ENCODE results near the gene PLEKHM1. TPM values are rescaled to one million over a fixed set of nuclear protein-coding genes. Genes with fewer than 3 reads are reported as not detected.
"Not testable (repeated sequence)": the region's sequence is repeated elsewhere in the genome, so short reads cannot be mapped to it uniquely, and the experiment has no call there.

PLEKHM1 gene
- total RNA-seq, 1 donor from 2014 or later: 41.9 TPM

- not testable (repeated sequence) for H3K27me3 ChIP-seq (ENCODE audit: insufficient read depth, low read length); H3K36me3 Mint-ChIP-seq (ENCODE audit: low read depth, unreplicated experiment); H3K9me3 Mint-ChIP-seq (ENCODE audit: unreplicated experiment); DNase-seq (ENCODE audit: low read depth); H3K27ac ChIP-seq (ENCODE audit: low read depth, low read length); H3K4me2 ChIP-seq (ENCODE audit: low read length); H3K9ac ChIP-seq (ENCODE audit: low read length); H3K79me2 ChIP-seq (ENCODE audit: insufficient read depth, low read length); H3K4me3 Mint-ChIP-seq (ENCODE audit: unreplicated experiment); H3K27me3 Mint-ChIP-seq (ENCODE audit: low read depth, unreplicated experiment); H4K20me1 ChIP-seq (ENCODE audit: insufficient read depth, low read length); H3K27ac Mint-ChIP-seq (ENCODE audit: unreplicated experiment); H3K9me3 ChIP-seq (ENCODE audit: insufficient read depth, low read depth, low read length); H2AFZ ChIP-seq (ENCODE audit: low read depth, low read length); H3K4me3 ChIP-seq (ENCODE audit: insufficient read depth, low read depth, low read length); H3K36me3 ChIP-seq (ENCODE audit: insufficient read depth, low read length); FAIRE-seq
- peaks cover 17% of the 10 kb centered on the region for H3K4me1 Mint-ChIP-seq (ENCODE audit: low read depth, unreplicated experiment)
- H3K4me1 ChIP-seq (ENCODE audit: insufficient read depth, low read length): peaks cover 14% of the 10 kb centered on the region
Measured at GRCh38 chr17:45444301-45444700, 46.2 kb downstream of the PLEKHM1 start.

GRCh38 chr17:45443371-45444260 lies 46.9 kb downstream of the PLEKHM1 start:
- not testable (repeated sequence) for H4K20me1 ChIP-seq (ENCODE audit: insufficient read depth, low read length); DNase-seq (ENCODE audit: low read depth); H3K4me2 ChIP-seq (ENCODE audit: low read length); H3K27me3 ChIP-seq (ENCODE audit: insufficient read depth, low read length); H3K9me3 ChIP-seq (ENCODE audit: insufficient read depth, low read depth, low read length); H2AFZ ChIP-seq (ENCODE audit: low read depth, low read length); H3K27ac Mint-ChIP-seq (ENCODE audit: unreplicated experiment); H3K36me3 ChIP-seq (ENCODE audit: insufficient read depth, low read length); H3K9ac ChIP-seq (ENCODE audit: low read length); H3K9me3 Mint-ChIP-seq (ENCODE audit: unreplicated experiment); H3K79me2 ChIP-seq (ENCODE audit: insufficient read depth, low read length); H3K4me3 Mint-ChIP-seq (ENCODE audit: unreplicated experiment); H3K4me3 ChIP-seq (ENCODE audit: insufficient read depth, low read depth, low read length); H3K27ac ChIP-seq (ENCODE audit: low read depth, low read length); H3K27me3 Mint-ChIP-seq (ENCODE audit: low read depth, unreplicated experiment); FAIRE-seq
- Mint-ChIP-seq H3K4me1 (ENCODE audit: low read depth, unreplicated experiment) (peaks cover 18% of the 10 kb centered on the region), H3K36me3 (ENCODE audit: low read depth, unreplicated experiment) (peaks cover 12% of the 10 kb centered on the region)
- H3K4me1 ChIP-seq (ENCODE audit: insufficient read depth, low read length): peaks cover 14% of the 10 kb centered on the region

GRCh38 chr17:45441526-45442310 lies 48.8 kb downstream of the PLEKHM1 start:
- H3K9me3 ChIP-seq (ENCODE audit: insufficient read depth, low read depth, low read length): no peaks in the 10 kb centered on the region
- no peaks in the 10 kb centered on the region for H3K9me3 Mint-ChIP-seq (ENCODE audit: unreplicated experiment)
- no peak overlapping the region for H3K27ac Mint-ChIP-seq (ENCODE audit: unreplicated experiment)
- peaks cover 27% of the 10 kb centered on the region for H3K4me1 Mint-ChIP-seq (ENCODE audit: low read depth, unreplicated experiment)
- H2AFZ ChIP-seq (ENCODE audit: low read depth, low read length): no peak overlapping the region
- H3K27me3 ChIP-seq (ENCODE audit: insufficient read depth, low read length): no peaks in the 10 kb centered on the region
- no peak for TF ChIP-seq EZH2 (IDR thresholded peaks at IDR 0.05; ENCODE audit: insufficient read depth, low read length)
- no peak for TF ChIP-seq CTCF (IDR thresholded peaks at IDR 0.05; ENCODE audit: insufficient read depth, low read depth, low read length)
- H3K4me1 ChIP-seq (ENCODE audit: insufficient read depth, low read length): peaks cover 25% of the 10 kb centered on the region
- H3K4me2 ChIP-seq (ENCODE audit: low read length): no peak overlapping the region
- H3K9ac ChIP-seq (ENCODE audit: low read length): no peak overlapping the region
- no peaks in the 10 kb centered on the region for H3K27me3 Mint-ChIP-seq (ENCODE audit: low read depth, unreplicated experiment)
- no peaks in the 10 kb centered on the region for H3K79me2 ChIP-seq (ENCODE audit: insufficient read depth, low read length)
- no peak for DNase-seq (ENCODE audit: low read depth)
- H3K27ac ChIP-seq (ENCODE audit: low read depth, low read length): no peak overlapping the region
- FAIRE-seq: no peak
- H3K36me3 ChIP-seq (ENCODE audit: insufficient read depth, low read length): no peaks in the 10 kb centered on the region
- no peak overlapping the region for H3K4me3 Mint-ChIP-seq (ENCODE audit: unreplicated experiment)
- H3K4me3 ChIP-seq (ENCODE audit: insufficient read depth, low read depth, low read length): no peak overlapping the region
- peaks cover 7% of the 10 kb centered on the region for H4K20me1 ChIP-seq (ENCODE audit: insufficient read depth, low read length)
- H3K36me3 Mint-ChIP-seq (ENCODE audit: low read depth, unreplicated experiment): peaks cover 9% of the 10 kb centered on the region

GRCh38 chr17:45440839-45441515 lies 49.5 kb downstream of the PLEKHM1 start:
- DNase-seq (ENCODE audit: low read depth); H3K4me3 ChIP-seq (ENCODE audit: insufficient read depth, low read depth, low read length): not testable (repeated sequence)
- H3K4me1 Mint-ChIP-seq (ENCODE audit: low read depth, unreplicated experiment): peaks cover 22% of the 10 kb centered on the region

More at GRCh38 chr17:45440839-45441515, 49.5 kb downstream of the PLEKHM1 start:
- H3K4me3 Mint-ChIP-seq (ENCODE audit: unreplicated experiment); H3K27ac ChIP-seq (ENCODE audit: low read depth, low read length); H3K36me3 Mint-ChIP-seq (ENCODE audit: low read depth, unreplicated experiment); H3K27me3 ChIP-seq (ENCODE audit: insufficient read depth, low read length); H3K79me2 ChIP-seq (ENCODE audit: insufficient read depth, low read length); H3K9me3 Mint-ChIP-seq (ENCODE audit: unreplicated experiment); H3K9me3 ChIP-seq (ENCODE audit: insufficient read depth, low read depth, low read length); H4K20me1 ChIP-seq (ENCODE audit: insufficient read depth, low read length); H3K27me3 Mint-ChIP-seq (ENCODE audit: low read depth, unreplicated experiment); H3K4me2 ChIP-seq (ENCODE audit: low read length); H2AFZ ChIP-seq (ENCODE audit: low read depth, low read length); H3K36me3 ChIP-seq (ENCODE audit: insufficient read depth, low read length); H3K9ac ChIP-seq (ENCODE audit: low read length); H3K27ac Mint-ChIP-seq (ENCODE audit: unreplicated experiment); FAIRE-seq: not testable (repeated sequence)
- peaks cover 23% of the 10 kb centered on the region for H3K4me1 ChIP-seq (ENCODE audit: insufficient read depth, low read length)
